A204.1 (cell line): ENCODE results near the gene PSMA7.
"Not testable (repeated sequence)": the region's sequence is repeated elsewhere in the genome, so short reads cannot be mapped to it uniquely, and the experiment has no call there.

ENCODE experiments used
- FAIRE-seq: peaks from 2 replicates; lab custom pipeline; 2012; peaks lifted over from hg19 to GRCh38; lab: Jason Lieb, UNC

Gene PSMA7

DNA sequence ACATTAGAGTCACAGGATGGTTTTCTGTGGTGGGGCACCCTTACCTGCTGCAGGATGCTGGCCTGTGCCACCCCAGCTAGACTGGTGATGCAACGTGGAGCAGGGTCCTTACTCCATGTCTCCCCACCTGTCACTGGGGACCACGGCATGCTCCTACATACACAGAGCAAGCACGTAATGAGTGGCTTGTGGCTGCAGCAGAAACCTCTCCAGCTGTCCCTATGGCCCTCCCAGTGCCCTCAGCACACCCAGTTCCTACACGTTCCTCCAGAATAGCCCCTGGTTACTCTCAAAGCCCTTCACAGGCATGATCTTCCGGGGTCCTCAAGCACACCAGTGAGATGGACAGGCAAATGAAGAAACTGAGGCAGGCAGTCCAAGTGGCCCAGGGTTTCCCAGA is 24.1 kb downstream of the PSMA7 start:
- no peak for FAIRE-seq

- FAIRE-seq, result no peak
These were observed 24.8 kb downstream of the PSMA7 start for GRCh38 chr20:62118113-62119043.

DNA sequence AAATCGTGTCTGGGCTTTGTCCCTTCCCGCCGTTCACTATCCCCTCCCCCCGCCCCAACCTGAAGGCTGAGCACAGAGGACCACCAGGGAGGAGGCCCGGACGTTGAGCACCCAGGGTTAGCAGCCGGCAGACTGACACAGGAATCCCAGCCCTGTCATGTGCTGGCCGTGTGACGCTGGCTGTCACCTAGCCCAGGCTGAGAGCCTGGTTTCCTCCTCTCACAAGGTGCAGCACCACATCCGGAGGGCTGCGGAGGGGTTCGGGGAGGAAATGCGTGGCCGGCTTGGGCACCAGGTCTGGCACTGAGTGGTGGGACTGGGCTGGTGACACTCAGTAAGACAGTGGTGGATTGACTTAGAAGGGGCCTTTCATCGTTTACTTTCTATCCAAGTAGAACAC is 25.5 kb downstream of the PSMA7 start:
- FAIRE-seq, result no peak

DNA sequence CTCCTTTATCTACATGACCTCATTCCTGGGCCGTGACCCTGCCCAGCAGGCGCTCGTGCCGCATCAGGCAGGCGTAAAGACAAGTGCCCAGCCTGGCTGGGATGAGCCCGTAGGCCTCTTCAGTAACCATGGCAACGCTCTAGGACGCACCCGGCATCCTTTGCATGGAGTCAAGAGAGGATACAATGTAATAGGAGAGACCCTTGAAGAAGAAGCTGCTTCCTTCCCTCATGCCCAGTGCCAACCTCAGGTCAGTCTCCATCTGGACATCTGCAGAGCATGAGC is 25.9 kb downstream of the PSMA7 start:
- FAIRE-seq, result no peak

DNA sequence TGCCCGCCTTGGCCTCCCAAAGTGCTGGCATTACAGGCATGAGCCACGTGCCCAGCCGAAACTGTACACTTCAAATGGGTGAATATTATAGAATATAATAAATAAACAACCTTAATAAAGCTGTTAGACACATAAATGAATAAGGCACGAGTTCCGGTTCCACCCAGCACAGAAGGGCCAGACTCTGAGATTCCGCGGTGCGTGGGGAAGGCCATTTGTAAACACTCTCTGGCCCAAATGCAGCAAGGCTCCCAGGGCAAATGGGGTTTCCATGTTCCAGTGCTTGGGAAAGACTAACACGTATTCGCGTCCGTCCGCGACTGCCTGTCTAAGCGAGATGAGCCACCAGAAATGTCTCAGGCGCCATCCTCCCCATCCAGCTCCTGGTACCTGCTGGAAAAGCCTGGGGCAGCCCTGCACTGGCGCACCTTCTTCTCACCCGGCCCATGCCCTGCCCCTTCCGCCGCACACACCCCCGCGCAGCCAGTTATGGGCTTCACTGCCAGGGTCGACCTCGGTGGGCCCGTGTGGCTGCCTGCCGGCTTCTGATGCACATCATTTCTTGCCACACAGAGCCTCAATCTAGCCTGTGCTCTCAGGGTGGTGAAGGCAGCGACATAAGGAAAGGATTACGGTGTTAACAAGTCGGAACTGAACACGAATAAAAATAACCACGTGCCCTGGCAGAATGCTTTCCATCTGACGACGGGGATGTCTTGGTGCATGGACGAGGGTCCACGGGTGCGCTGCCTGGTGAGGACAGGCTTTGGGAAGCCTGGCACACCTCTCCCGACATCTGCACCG is 26.4 kb downstream of the PSMA7 start:
- FAIRE-seq, result no peak

- FAIRE-seq, result not testable (repeated sequence)
These were observed 27.3 kb downstream of the PSMA7 start for GRCh38 chr20:62115800-62116407.

DNA sequence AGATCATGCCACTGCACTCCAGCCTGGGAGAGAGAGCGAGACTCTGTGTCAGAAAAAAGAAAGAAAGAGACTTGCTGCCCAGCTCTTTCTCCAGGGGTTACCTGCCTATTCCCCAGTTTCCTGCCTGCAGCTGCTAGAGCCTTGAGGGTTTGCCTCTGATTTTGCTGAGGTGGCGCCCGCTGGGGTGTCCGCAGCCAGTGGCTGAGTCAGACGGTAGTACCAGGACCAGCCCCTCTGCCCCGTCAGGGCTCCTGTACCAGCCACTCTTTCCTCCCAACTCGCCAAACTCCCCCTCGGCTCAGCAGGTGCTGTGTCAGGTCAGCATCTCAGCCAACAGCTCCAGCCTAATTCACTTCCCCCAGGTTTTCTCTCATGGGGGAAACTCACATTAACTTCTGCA is 28.3 kb downstream of the PSMA7 start:
- FAIRE-seq, result no peak

DNA sequence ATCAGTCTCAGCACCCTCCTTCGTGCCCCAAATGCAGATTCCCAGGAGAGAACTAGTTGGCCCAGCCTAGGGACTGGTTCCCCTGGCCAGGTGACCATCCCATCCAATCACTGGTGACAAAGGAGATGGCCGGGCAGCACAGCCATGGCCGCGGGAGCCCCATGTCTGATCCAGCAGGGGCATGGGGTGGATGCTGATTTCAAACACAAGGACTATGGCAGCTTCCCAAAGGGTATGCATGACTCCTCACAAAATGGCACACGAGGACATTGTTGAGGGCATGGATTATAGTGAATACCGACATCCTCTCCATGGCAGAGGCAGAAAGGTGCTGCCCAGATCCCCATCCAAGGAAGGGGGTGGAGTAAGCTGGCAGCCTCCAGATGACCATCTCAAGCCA is 30.8 kb downstream of the PSMA7 start:
- FAIRE-seq, result no peak

- no peak for FAIRE-seq
These were observed 32.0 kb downstream of the PSMA7 start for GRCh38 chr20:62111148-62111547.

- FAIRE-seq, result no peak
These were observed 37.6 kb downstream of the PSMA7 start for GRCh38 chr20:62105592-62105991.

DNA sequence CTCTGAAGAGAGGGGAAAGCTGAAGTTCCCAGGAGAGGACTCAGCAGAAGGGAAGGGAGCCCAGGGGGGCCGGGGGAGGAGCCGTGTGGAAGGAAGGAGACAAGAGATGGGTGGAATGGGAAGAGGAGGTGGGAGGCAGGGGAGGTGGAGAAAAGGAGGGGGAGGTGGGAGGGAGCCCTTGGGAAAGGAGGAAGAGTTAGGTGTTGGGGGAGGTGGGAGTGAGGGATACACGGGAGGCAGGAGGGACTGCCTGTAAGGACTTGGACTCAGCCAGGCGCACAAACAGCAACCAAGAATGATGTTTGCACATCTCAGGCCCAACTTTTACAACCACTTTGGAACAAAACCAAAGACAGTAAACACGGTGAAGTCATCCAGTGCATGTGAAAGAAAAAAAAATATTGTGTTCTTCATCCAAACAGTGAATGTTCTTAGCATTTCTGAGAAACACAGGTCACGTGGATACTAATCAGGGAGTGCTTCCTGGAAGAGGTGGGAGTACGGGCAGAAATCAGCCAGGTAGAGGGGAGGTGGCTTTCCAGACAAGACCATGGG is 38.3 kb downstream of the PSMA7 start:
- no peak for FAIRE-seq

- no peak for FAIRE-seq
These were observed 38.9 kb downstream of the PSMA7 start for GRCh38 chr20:62104234-62104789.

DNA sequence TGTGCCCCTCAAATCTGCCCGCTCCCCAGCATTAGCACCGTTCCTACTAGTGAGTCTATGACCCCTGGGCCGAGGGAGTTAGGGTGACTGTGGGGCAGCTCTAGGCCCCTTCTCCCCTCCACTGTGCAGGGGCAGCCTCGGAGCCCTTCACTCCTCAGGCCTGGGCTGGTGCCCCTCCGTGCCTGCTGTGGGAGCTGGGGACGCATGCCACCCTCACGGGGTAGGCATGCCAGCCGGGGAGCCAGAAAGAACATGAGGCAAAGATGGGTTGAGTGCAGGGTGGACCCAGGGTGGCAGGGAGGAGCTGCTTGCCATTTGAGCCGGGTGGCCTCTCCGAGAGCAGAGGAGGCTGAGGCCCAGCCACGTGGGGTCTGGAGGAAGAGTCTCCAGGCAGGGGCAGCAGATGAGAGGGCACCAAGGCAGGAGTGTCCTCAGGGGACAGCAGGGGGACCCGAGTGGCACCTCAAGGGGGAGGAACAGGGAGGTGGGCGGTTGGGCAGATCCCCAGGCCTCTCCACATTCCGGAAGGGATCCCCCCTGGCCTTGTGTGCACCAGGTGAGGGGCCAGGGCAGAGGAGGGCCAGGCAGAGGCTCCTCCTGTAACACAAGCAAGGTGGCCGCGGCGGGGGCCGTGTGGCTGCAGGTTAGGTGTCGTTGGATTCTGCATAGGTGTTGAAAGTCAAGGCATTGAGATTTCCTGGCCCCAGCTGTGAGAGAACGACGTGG is 39.5 kb downstream of the PSMA7 start:
- FAIRE-seq, result no peak

- FAIRE-seq, result no peak
These were observed 42.1 kb downstream of the PSMA7 start for GRCh38 chr20:62101078-62101477.

DNA sequence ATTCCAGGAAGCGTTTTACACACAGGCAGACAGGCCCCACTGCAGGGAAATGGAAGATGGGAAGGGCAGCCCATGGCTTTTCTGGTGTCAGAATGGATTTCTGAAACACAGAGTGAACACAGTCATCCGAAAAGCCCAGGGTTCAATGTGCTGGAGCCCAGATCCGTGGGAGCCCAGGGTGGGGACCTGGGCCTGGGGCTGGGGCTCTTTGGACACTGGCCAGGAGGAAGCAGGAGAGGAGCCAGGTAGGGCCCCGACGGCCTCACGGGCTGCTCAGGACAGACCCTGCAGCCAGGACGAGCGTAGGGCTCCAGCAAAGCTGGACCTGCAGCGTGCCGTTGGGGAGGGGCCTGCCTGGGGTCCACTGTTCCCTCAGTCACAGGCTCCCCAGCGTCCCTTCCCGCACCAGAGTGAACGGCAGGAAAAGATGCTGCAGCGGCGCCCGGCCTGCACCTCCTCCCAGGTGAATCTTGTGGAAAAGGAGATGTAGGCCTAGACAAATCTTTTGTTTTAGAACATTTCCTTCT is 45.2 kb downstream of the PSMA7 start:
- no peak for FAIRE-seq

GRCh38 chr20:62096421-62097380 is 46.5 kb downstream of the PSMA7 start:
- no peak for FAIRE-seq

GRCh38 chr20:62089393-62089792 is 53.8 kb downstream of the PSMA7 start:
- FAIRE-seq, result no peak

DNA sequence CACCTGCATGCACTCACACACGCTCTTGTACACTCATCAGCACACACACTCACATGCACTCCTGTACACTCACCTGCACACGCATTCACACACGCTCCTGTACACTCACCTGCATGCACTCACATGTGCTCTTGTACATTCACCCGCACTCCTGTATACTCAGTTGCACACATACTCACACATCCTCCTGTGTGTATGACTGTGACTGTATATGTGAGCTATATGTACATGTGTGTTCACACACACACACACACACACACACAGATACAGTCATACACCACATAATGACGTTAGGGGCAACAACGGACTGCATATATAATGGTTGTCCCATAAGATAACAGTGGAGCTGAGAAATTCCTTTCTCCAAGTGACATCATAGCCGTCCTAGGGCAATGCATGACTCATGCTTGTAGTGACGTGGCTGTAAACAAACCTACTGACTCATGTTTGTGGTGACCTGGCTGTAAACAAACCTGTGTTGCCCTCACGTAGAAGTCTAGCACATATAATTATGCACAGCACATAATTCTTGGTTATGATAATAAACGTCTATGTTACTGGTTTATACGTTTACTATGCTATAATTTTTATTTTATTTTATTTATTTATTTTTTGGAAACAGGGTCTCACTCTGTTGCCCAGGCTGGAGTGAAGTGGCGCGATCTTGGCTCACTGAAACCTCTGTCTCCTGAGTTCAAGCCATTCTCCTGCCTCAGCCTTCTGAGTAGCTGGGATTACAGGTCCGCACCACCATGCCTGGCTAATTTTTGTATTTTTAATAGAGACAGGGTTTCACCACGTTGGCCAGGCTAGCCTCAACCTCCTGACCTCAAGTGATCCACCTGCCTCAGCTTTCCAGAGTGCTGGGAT is 54.7 kb downstream of the PSMA7 start:
- FAIRE-seq, result no peak

DNA sequence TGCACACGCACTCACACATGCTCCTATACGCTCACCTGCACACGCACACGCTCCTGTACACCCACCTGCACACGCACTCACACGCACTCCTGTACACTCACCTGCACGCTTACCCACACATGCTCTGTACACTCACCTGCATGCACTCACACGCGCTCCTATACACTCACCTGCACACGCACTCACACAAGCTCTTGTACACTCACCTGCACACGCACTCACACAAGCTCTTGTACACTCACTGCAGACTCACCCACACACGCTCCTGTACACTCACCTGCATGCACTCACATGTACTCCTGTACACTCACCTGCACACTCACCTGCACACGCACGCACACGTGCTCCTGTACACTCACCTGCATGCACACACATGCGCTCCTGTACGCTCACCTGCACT is 55.6 kb downstream of the PSMA7 start:
- FAIRE-seq, result no peak
